Spleen (tissue), 11 donors: ENCODE results near the gene TRIM66. TPM values are rescaled to one million over a fixed set of nuclear protein-coding genes. Genes with fewer than 3 reads are reported as not detected.

Experiments
- DNase-seq: peaks from one replicate; pipeline ENCODE4 v3.0.0-alpha.2; 2020
- H3K27ac ChIP-seq, 8 donors: fragments of 200-600 bp; sonication (generic) in 7 of 8; 1 replicate in 4 of 8; 2 replicates in 4 of 8; pipeline versions ENCODE4 v1.5.0 to v1.8.0; 2016 to 2021; ENCODE audit warnings: inconsistent platforms in 4 of 8, mild to moderate bottlenecking in 4 of 8, moderate library complexity in 1 of 8
- H3K27me3 ChIP-seq, 7 donors: fragments of 200-600 bp; sonication (generic) in 6 of 7; replicated peaks in 1 of 7; 1 replicate in 4 of 7; 2 replicates in 3 of 7; pipeline versions ENCODE4 v1.5.0 to v1.8.0; 2016 to 2021; ENCODE audit warnings: inconsistent platforms in 3 of 7, mild to moderate bottlenecking in 1 of 7
- H3K36me3 ChIP-seq, 6 donors: fragments of 200-600 bp; sonication (generic) in 5 of 6; 1 replicate in 4 of 6; 2 replicates in 2 of 6; pipeline versions ENCODE4 v1.5.0 to v1.8.0; 2016 to 2021; ENCODE audit warnings: inconsistent platforms in 2 of 6
- H3K4me1 ChIP-seq, 6 donors: fragments of 200-600 bp; sonication (generic) in 5 of 6; 1 replicate in 3 of 6; 2 replicates in 3 of 6; pipeline versions ENCODE4 v1.5.0 to v1.8.0; 2016 to 2021; ENCODE audit warnings: inconsistent platforms in 3 of 6
- H3K4me3 ChIP-seq, 8 donors: fragments of 200-600 bp; sonication (generic) in 7 of 8; 1 replicate in 4 of 8; 2 replicates in 4 of 8; pipeline versions ENCODE4 v1.5.0 to v1.8.0; 2016 to 2021; ENCODE audit warnings: inconsistent platforms in 4 of 8, mild to moderate bottlenecking in 4 of 8, moderate library complexity in 2 of 8
- H3K9me3 ChIP-seq, 8 donors: fragments of 200-600 bp; sonication (generic) in 7 of 8; 1 replicate in 4 of 8; 2 replicates in 4 of 8; pipeline versions ENCODE4 v1.5.0 to v1.8.0; 2016 to 2021; ENCODE audit warnings: inconsistent platforms in 4 of 8
- CTCF ChIP-seq, 11 experiments: fragments of 200-600 bp in 7 of 11; fragments of 450-650 bp in 4 of 11; sonication (generic) in 4 of 11; IDR thresholded peaks in 8 of 11; conservative IDR thresholded peaks in 3 of 11; 1 replicate in 7 of 11; 2 replicates in 4 of 11; pipeline versions ENCODE4 v1.4.0 to v1.8.0; 2016 to 2021; ENCODE audit warnings: antibody characterized with exemption in 11 of 11, inconsistent platforms in 4 of 11, mild to moderate bottlenecking in 1 of 11
- POLR2A ChIP-seq, 3 donors: fragments of 450-650 bp; IDR thresholded peaks; one replicate each; pipeline ENCODE4 v1.5.1; 2017; ENCODE audit warnings: antibody characterized with exemption in 3 of 3, mild to moderate bottlenecking in 1 of 3
- POLR2AphosphoS5 ChIP-seq, 3 donors: sonication (generic); formaldehyde crosslinking; IDR thresholded peaks; one replicate each; pipeline ENCODE4 v1.5.1; 2017; ENCODE audit warnings: antibody characterized with exemption in 3 of 3
- WGBS, 5 donors: extraction: QIAGEN DNeasy Blood & Tissue Kit in 3 of 5; methylation state at CpG; one replicate each; pipeline versions ENCODE4 v1.1.5 to v1.1.7; 2013 to 2018; 5-methylcytosine and 5-hydroxymethylcytosine counted together
- intact Hi-C: fragments of 100-400 bp; cut with DNase I; formaldehyde crosslinking; loops from one replicate; pipeline ENCODE4 v1.15.0; 2023; ENCODE audit warnings: low total_unique reads
- polyA plus RNA-seq, 3 donors: library from polyadenylated mRNA; stranded (reverse); fragments of 200-250 nt; gene quantifications; one replicate each; pipeline ENCODE4 v1.2.1, GENCODE V29; 2013
- total RNA-seq, 7 donors: library from RNA; depleted of rRNA in 3 of 7; stranded (reverse); fragments of >200 nt in 3 of 7; fragmentation: NEBNext Ultra II Directional in 4 of 7; extraction: Animal tissue kit (Norgen Biotek cat#: 25700) in 4 of 7; gene quantifications; one replicate each; pipeline versions ENCODE4 v1.1.0 to v1.2.1, GENCODE V29; 2016 to 2021
- donor health status: healthy with polysubstance abuse.
- donor health status: DM: no; HTN: no; CAD: no; lungs with moderate emphysema.
- donor health status: DM: no; HTN: no; CAD: no.
- donor health status: Bipolar disorder and iron deficiency.
- donor health status: healthy.
- donor health status: DM: no; HTN: no; CAD: no.
- donor health status: DM: yes; HTN: yes; CAD: no.

Gene TRIM66
- total and polyA plus RNA-seq, 10 donors: 0.86 to 22.8 (median 10.3) TPM

- intact Hi-C loops: no loop called here
- no peak for TF ChIP-seq POLR2A (IDR thresholded peaks at IDR 0.05)
- TF ChIP-seq CTCF (IDR thresholded peaks at IDR 0.05 in 8 of 11, conservative IDR thresholded peaks at IDR 0.05 in 3 of 11): no peak
- no peaks in the 10 kb centered on the region for H3K27me3 ChIP-seq
- H3K4me3 ChIP-seq: no peak overlapping the region
- H3K36me3 ChIP-seq: peaks cover 0 to 76% (median 6%) of the 10 kb centered on the region in 6 donors
- peaks cover 9 to 54% (median 36%) of the 10 kb centered on the region in 6 donors for H3K4me1 ChIP-seq
- H3K9me3 ChIP-seq: no peaks in the 10 kb centered on the region
- DNase-seq: no peak
- H3K27ac ChIP-seq: peak overlapping the region in 4 of 8 donors; percentile 6 to 68 (median 46)
- WGBS, 5 donors: 81 to 92% (median 86%) methylated on average over 7 to 8 of the region's 8 CpGs
Observed at GRCh38 chr11:8713760-8714454, 31.4 kb upstream of the TRIM66 start.

GRCh38 chr11:8712506-8712905 is 30.0 kb upstream of the TRIM66 start:
- intact Hi-C loops: no loop called here
- WGBS, 5 donors: 93 to 97% (median 96%) methylated on average over 10 to 12 of the region's 12 CpGs
- TF ChIP-seq POLR2AphosphoS5 (IDR thresholded peaks at IDR 0.05) (peak in 1 of 3 donors; percentile 33), CTCF (IDR thresholded peaks at IDR 0.05 in 8 of 11, conservative IDR thresholded peaks at IDR 0.05 in 3 of 11) (no peak), POLR2A (IDR thresholded peaks at IDR 0.05) (no peak)
- H3K9me3 ChIP-seq: no peaks in the 10 kb centered on the region
- peaks cover 4 to 41% (median 24%) of the 10 kb centered on the region in 6 donors for H3K4me1 ChIP-seq
- peaks cover 0 to 87% (median 6%) of the 10 kb centered on the region in 6 donors for H3K36me3 ChIP-seq
- H3K27me3 ChIP-seq: no peaks in the 10 kb centered on the region
- H3K4me3 ChIP-seq: no peak overlapping the region
- H3K27ac ChIP-seq: peak overlapping the region in 1 of 8 donors; percentile 64
- no peak for DNase-seq

- intact Hi-C loops: no loop called here
- peaks cover 0 to 87% (median 9%) of the 10 kb centered on the region in 6 donors for H3K36me3 ChIP-seq
- no peaks in the 10 kb centered on the region for H3K9me3 ChIP-seq
- 79 to 83% (median 82%) methylated on average over 5 of the region's 5 CpGs for WGBS, 5 donors
- TF ChIP-seq POLR2A (IDR thresholded peaks at IDR 0.05): no peak
- no peak for TF ChIP-seq POLR2AphosphoS5 (IDR thresholded peaks at IDR 0.05)
- TF ChIP-seq CTCF (IDR thresholded peaks at IDR 0.05 in 8 of 11, conservative IDR thresholded peaks at IDR 0.05 in 3 of 11): no peak
- peaks cover 0 to 35% (median 20%) of the 10 kb centered on the region in 6 donors for H3K4me1 ChIP-seq
- no peak overlapping the region for H3K27ac ChIP-seq
- no peak for DNase-seq
- no peaks in the 10 kb centered on the region for H3K27me3 ChIP-seq
- H3K4me3 ChIP-seq: no peak overlapping the region
Observed at GRCh38 chr11:8711895-8712442, 29.5 kb upstream of the TRIM66 start.

DNA sequence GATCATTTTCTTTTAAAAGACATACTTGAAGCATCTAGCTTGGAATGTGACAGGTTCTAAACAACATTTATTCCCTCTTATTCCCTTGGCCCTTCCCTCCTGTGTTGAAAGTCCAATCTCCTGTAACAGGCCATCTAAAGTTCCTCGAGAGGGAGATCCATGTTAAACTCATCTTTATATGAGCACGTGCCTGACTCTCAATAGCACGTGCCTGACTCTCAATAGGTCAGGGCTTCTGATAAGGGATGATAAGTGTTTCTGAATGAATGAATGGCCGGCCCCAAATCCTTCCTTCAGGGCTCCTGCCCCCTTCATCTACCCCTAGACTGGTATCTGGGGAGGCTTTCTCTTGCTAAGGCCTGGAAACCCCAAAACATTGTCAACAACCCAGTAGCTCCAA is 27.3 kb upstream of the TRIM66 start:
- WGBS, 5 donors: 65 to 88% (median 81%) methylated on average over 4 of the region's 4 CpGs
- Histone ChIP-seq H3K4me1 (peaks cover 0 to 18% (median 3%) of the 10 kb centered on the region in 6 donors), H3K36me3 (peaks cover 0 to 90% (median 10%) of the 10 kb centered on the region in 6 donors), H3K9me3 (no peaks in the 10 kb centered on the region), H3K27ac (peak overlapping the region in 7 of 8 donors; percentile 9 to 75 (median 62)), H3K27me3 (no peaks in the 10 kb centered on the region), H3K4me3 (no peak overlapping the region)
- intact Hi-C loops: no loop called here
- TF ChIP-seq POLR2AphosphoS5 (IDR thresholded peaks at IDR 0.05): no peak
- TF ChIP-seq CTCF (IDR thresholded peaks at IDR 0.05 in 8 of 11, conservative IDR thresholded peaks at IDR 0.05 in 3 of 11): no peak
- no peak for TF ChIP-seq POLR2A (IDR thresholded peaks at IDR 0.05)
- DNase-seq: no peak
